Activated T-cell treated with anti-CD3 and anti-CD28 coated beads, Interleukin-2, amount 50 U/mL, for 24 hours (primary cell): Measurements from ENCODE around the gene VTN.

Experiments
- DNase-seq: peaks from one replicate; pipeline ENCODE4 v3.0.0-alpha.2; 2020
- H3K27ac Mint-ChIP-seq: 2 replicates; pipeline ENCODE4 v1.8.0; 2020; ENCODE audit warnings: mild to moderate bottlenecking, mixed read lengths
- H3K27me3 Mint-ChIP-seq: 2 replicates; pipeline ENCODE4 v1.8.0; 2020; ENCODE audit warnings: mixed read lengths
- H3K36me3 Mint-ChIP-seq: 2 replicates; pipeline ENCODE4 v1.8.0; 2020; ENCODE audit warnings: low read depth, mixed read lengths
- H3K4me1 Mint-ChIP-seq: 2 replicates; pipeline ENCODE4 v1.8.0; 2020; ENCODE audit warnings: low read depth, mixed read lengths
- H3K4me3 Mint-ChIP-seq: 2 replicates; pipeline ENCODE4 v1.8.0; 2020; ENCODE audit warnings: mild to moderate bottlenecking, moderate library complexity, mixed read lengths
- H3K9me3 Mint-ChIP-seq: 2 replicates; pipeline ENCODE4 v1.8.0; 2020; ENCODE audit warnings: mixed read lengths

The VTN gene

DNA sequence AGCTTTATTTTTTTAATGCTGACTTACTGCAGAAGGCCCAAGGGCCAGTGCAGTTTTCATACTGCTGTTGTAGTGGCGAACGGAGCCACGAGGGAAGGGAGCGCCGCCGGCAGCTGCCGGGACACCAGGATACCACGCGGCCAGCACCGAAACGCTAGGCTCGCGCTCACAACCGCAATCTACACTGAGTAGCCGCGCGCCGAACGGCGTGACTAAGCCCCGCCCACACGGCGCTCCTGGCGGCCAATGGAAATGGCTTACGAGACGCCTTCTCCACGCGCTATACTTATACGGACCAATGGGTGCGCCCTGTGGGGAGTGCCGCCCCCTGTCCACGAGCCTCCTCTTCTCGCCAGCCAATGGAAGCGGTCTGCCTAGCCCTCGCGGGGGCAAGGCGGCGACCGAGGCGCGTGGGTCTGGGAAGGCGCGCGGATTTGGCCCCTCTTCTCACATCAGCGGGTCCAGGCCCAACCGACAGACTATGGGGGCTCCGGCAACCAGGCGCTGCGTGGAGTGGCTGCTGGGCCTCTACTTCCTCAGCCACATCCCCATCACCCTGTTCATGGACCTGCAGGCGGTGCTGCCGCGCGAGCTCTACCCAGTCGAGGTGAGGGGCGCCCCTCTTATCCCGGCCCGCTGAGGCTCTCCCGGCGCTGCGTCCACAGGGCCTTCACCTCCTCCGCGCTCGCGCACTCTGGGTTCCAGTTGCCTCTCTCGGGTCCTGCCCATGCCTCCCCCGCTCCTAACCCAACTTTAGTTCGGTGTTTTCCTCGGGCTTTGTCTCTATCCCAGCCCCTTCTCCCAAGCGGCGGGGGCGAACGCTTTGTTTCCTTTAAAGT, 51.1 kb downstream of the VTN start, which contains the start of gene TMEM97:
Gene TMEM97, plus strand, starts transcription at position 442 of the 839 bp plus-strand sequence. Its CDS starts 40 bp downstream, at position 482.
- H3K27ac Mint-ChIP-seq, result peak within 1 kb of the TSS; percentile 91

DNA sequence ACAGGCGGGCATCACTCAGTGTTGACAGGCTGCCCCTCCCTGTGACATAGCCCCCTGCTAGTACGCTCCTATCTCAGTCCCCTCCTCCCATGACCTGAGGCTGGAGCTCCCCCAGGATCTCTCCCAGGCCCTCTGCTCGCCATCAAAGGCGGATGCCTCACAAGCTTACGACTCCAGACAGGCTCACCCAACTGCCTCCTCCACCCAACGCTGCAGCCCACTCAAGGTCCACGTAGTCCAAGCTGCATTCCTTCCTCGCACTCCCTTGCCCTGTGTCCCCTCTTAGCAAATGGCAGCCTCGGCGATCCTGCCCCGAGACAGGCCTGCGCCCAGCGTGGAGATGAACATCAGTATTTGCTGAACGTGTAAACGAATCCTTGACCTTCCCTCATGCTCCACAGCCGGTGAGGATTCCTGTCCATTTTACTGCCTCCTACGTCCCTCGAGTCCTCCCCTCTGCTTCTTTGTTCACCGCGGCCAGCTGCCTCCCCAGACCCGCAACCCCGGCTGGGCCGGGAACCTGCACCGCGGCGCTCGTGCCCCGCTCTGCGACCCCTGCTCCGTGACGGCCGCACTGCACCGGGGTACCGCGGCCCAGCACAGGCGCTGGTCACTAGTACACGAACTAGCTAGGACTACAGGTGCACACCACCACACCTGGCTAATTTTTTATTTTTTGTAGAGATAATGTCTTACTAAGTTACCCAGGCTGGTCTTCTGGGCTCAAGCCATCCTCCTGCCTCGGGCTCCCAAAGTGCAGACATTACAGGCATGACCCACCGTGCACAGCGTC, 51.9 kb downstream of the VTN start:
- Mint-ChIP-seq H3K27ac (peak overlapping the region; percentile 91), H3K36me3 (peaks cover 37% of the 10 kb centered on the region), H3K4me1 (peaks cover 38% of the 10 kb centered on the region), H3K9me3 (no peaks in the 10 kb centered on the region), H3K27me3 (no peaks in the 10 kb centered on the region), H3K4me3 (peak overlapping the region; percentile 92)
- no peak for DNase-seq

More for the DNA sequence above, 51.1 kb downstream of the VTN start, which contains the start of gene TMEM97:
- DNase-seq, result peak; percentile 94
- peak within 1 kb of the TSS; percentile 92 for H3K4me3 Mint-ChIP-seq
- no peaks in the 10 kb centered on the region for H3K27me3 Mint-ChIP-seq
- H3K4me1 Mint-ChIP-seq, result peaks cover 38% of the 10 kb centered on the region
- peaks cover 37% of the 10 kb centered on the region for H3K36me3 Mint-ChIP-seq
- no peaks in the 10 kb centered on the region for H3K9me3 Mint-ChIP-seq
